Stimulated activated CD8-positive, alpha-beta memory T cell treated with anti-CD3 and anti-CD28 coated beads, Interleukin-15, amount 100 ng/mL, for 24 hours (primary cell): ENCODE data around the gene RALGDS.
"Not testable (repeated sequence)": the region's sequence is repeated elsewhere in the genome, so short reads cannot be mapped to it uniquely, and the experiment has no call there.

Source experiments
- DNase-seq: peaks from one replicate; pipeline ENCODE4 v3.0.0-alpha.2; 2020; ENCODE audit warnings: low read depth

Gene RALGDS

GRCh38 chr9:133067006-133067405 lies 54.0 kb downstream of the RALGDS start:
- DNase-seq: no peak

GRCh38 chr9:133066181-133066983 lies 54.7 kb downstream of the RALGDS start:
- no peak for DNase-seq

GRCh38 chr9:133065070-133065388 lies 56.0 kb downstream of the RALGDS start:
- DNase-seq: no peak

- no peak for DNase-seq
Observed at GRCh38 chr9:133064241-133065069, 56.6 kb downstream of the RALGDS start.

- DNase-seq: no peak
Observed at GRCh38 chr9:133063500-133064231, 57.4 kb downstream of the RALGDS start.

GRCh38 chr9:133063159-133063499 lies 57.9 kb downstream of the RALGDS start:
- DNase-seq: no peak

- DNase-seq: not testable (repeated sequence)
Observed at GRCh38 chr9:133062569-133062968, 58.5 kb downstream of the RALGDS start.

GRCh38 chr9:133061764-133062145 lies 59.3 kb downstream of the RALGDS start, which contains the start of gene CEL:
CEL (plus strand) TSS chr9:133061981; CDS start chr9:133062003, 22 bp downstream.
- DNase-seq: not testable (repeated sequence)

GRCh38 chr9:133061019-133061763 lies 59.8 kb downstream of the RALGDS start:
- DNase-seq: not testable (repeated sequence)

- no peak for DNase-seq
Observed at GRCh38 chr9:133060417-133060841, 60.6 kb downstream of the RALGDS start.

- DNase-seq: no peak
Observed at GRCh38 chr9:133059623-133060022, 61.4 kb downstream of the RALGDS start.

GRCh38 chr9:133058550-133059320 lies 62.3 kb downstream of the RALGDS start:
- no peak for DNase-seq

- DNase-seq: no peak
Observed at GRCh38 chr9:133058071-133058470, 63.0 kb downstream of the RALGDS start.

GRCh38 chr9:133057553-133057952 lies 63.5 kb downstream of the RALGDS start:
- DNase-seq: no peak

GRCh38 chr9:133057006-133057405 lies 64.0 kb downstream of the RALGDS start:
- no peak for DNase-seq

GRCh38 chr9:133056533-133056932 lies 64.5 kb downstream of the RALGDS start:
- DNase-seq: no peak

GRCh38 chr9:133055788-133056420 lies 65.1 kb downstream of the RALGDS start:
- DNase-seq: no peak

GRCh38 chr9:133054966-133055365 lies 66.1 kb downstream of the RALGDS start:
- DNase-seq: no peak

GRCh38 chr9:133054194-133054890 lies 66.7 kb downstream of the RALGDS start:
- no peak for DNase-seq

GRCh38 chr9:133051966-133052539 lies 69.0 kb downstream of the RALGDS start:
- DNase-seq: no peak
